Activated CD4-positive, alpha-beta T cell treated with anti-CD3 and anti-CD28 coated beads, Interleukin-2, amount 10 ng/mL, durations not matched to agents 7 days and 5 days (primary cell): ENCODE results near the gene MOV10L1. TPM values are rescaled to one million over a fixed set of nuclear protein-coding genes. Genes with fewer than 3 reads are reported as not detected.

Source experiments
- CTCF ChIA-PET: fragments of 350-600 bp; sonication (Branson Sonifier 250); formaldehyde crosslinking; loops from one replicate; lab custom pipeline; 2021; ENCODE audit warnings: antibody characterized with exemption; lab: Charles Lee
- POLR2A ChIA-PET: fragments of 350-600 bp; sonication (Branson Sonifier 250); formaldehyde crosslinking; loops from one replicate; lab custom pipeline; 2021; ENCODE audit warnings: antibody characterized with exemption; lab: Charles Lee
- DNase-seq: peaks from one replicate; pipeline ENCODE4 v3.0.0-alpha.2; 2020
- H3K27ac Mint-ChIP-seq: one replicate; pipeline ENCODE4 v1.8.0; 2021; ENCODE audit warnings: mild to moderate bottlenecking, moderate library complexity, mixed read lengths
- H3K27me3 Mint-ChIP-seq: one replicate; pipeline ENCODE4 v1.8.0; 2021; ENCODE audit warnings: mixed read lengths
- H3K36me3 Mint-ChIP-seq: one replicate; pipeline ENCODE4 v1.8.0; 2021; ENCODE audit warnings: low read depth, mixed read lengths
- H3K4me1 Mint-ChIP-seq: one replicate; pipeline ENCODE4 v1.8.0; 2021; ENCODE audit warnings: mixed read lengths
- H3K4me3 Mint-ChIP-seq: one replicate; pipeline ENCODE4 v1.8.0; 2021; ENCODE audit warnings: mild to moderate bottlenecking, moderate library complexity, mixed read lengths
- H3K9me3 Mint-ChIP-seq: one replicate; pipeline ENCODE4 v1.8.0; 2021; ENCODE audit warnings: mixed read lengths
- total RNA-seq, 2 experiments: library from RNA; stranded (reverse); gene quantifications; one replicate each; pipeline ENCODE4 v1.2.3, GENCODE V29; 2021

MOV10L1 gene
- total RNA-seq, 2 experiments from 2014 or later = not detected

DNA sequence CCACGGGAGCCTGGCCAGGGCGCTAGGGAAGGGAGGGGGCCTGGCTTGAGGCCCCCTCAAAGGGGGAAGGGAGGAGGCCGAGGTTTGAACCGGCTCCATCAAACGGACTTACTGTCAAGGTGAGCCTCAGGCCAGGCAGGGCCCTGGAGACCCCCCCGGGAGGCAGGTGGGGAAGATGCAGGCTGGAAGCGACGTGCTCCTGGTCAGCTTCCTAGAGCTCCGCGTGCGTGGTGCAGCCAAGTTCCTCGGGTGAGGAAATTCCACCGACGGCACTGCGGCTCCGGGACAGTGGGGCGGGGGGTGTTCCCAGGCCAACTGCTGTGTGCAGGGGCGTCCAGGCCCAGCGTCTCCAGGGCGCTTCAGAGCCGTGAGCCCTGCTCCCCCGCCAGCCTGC lies 88.7 kb downstream of the MOV10L1 start:
- Mint-ChIP-seq H3K36me3 (no peaks in the 10 kb centered on the region), H3K9me3 (no peaks in the 10 kb centered on the region), H3K4me1 (peaks cover 4% of the 10 kb centered on the region), H3K4me3 (no peak overlapping the region), H3K27ac (no peak overlapping the region), H3K27me3 (no peaks in the 10 kb centered on the region)
- ChIA-PET CTCF (no interaction called here), POLR2A (no interaction called here)
- DNase-seq = no peak

DNA sequence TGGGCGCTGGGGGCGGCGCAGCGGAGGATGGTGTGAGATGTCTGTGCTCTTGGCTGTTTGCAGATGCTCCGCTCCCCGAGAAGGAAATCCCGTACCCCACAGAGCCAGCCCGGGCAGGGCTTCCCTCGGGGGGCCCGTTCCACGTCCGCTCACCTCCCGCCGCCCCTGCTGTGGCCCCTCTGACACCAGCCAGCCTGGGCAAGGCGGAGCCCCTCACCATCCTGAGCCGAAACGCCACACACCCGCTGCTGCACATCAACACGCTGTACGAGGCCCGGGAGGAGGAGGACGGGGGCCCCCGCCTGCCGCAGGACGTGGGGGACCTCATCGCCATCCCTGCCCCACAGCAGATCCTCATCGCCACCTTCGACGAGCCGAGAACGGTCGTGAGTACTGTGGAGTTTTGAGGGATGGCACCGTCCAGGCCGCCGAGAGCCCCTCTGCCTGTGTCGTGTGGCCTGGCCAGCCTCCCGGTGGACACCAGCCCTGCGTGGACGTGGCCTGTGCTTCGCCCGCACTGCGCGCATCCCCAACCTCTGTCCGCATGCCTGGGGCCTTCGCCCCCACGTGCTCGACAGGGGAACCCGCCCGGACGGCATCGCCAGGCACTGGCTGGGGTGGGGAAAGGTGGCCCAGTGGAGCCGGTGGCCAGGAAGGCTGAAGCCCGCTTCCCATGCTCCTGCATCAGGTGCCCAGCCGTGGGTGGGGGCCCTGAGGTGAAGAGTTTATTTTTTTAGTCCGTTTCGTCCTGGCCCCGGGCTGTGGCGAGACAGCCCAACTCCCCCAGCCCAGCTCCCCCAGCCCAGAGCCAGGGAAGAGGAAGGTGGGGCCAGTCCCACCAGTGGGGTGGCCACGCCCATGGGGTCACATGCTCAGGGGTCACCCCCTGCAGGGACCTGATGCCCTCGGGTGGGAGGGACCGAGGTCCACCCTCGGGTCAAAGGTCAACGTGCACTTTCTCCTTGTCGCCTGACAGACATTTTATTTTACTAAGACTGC lies 89.4 kb downstream of the MOV10L1 start:
- no peak for DNase-seq
- ChIA-PET POLR2A (no interaction called here), CTCF (interaction anchor here (0.6 kb wide), 1 partner anchor 28 kb away, joined by 3 read pairs; no protein-coding TSS in a partner anchor)
- H3K4me1 Mint-ChIP-seq = peaks cover 4% of the 10 kb centered on the region
- H3K4me3 Mint-ChIP-seq = no peak overlapping the region
- no peaks in the 10 kb centered on the region for H3K36me3 Mint-ChIP-seq
- no peaks in the 10 kb centered on the region for H3K27me3 Mint-ChIP-seq
- H3K27ac Mint-ChIP-seq = no peak overlapping the region
- no peaks in the 10 kb centered on the region for H3K9me3 Mint-ChIP-seq

DNA sequence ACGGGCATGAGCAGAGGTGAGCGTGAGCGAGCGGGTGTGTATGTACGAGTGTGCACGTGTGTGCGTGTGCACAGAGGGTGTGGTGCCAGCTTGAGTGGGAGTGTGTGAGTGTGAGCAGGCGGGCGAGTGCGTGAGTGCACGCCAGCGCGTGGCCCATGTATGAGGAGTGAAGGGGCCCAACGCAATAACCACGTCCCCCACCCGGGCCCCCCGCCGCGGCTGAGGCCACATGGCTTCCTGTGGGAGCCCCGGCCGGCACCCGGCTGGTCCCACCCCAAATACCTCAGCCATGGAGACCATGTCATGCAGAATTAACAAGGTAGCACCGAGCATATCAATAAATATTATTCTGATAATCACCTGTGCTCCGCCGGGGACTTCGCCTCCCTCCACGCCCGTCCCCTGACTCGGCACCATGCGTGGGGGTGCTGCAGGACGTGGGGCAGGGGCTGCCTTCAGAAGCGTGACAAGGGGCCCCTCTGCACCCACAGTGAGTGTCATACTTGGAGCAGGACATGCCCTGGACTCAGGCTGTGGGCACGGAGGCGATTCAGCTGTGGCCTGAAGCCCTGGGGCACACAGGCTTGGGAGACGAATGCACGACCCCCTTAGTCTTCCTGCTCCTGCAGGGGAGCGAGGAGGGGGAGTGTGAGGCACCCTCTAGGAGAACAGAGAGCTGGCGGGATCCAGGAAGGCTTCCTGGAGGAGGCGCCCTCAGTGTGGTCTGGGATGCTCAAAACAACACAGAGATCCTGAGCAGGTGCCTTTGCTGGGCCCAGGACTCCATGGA lies 90.3 kb downstream of the MOV10L1 start:
- CTCF ChIA-PET = no interaction called here

DNA sequence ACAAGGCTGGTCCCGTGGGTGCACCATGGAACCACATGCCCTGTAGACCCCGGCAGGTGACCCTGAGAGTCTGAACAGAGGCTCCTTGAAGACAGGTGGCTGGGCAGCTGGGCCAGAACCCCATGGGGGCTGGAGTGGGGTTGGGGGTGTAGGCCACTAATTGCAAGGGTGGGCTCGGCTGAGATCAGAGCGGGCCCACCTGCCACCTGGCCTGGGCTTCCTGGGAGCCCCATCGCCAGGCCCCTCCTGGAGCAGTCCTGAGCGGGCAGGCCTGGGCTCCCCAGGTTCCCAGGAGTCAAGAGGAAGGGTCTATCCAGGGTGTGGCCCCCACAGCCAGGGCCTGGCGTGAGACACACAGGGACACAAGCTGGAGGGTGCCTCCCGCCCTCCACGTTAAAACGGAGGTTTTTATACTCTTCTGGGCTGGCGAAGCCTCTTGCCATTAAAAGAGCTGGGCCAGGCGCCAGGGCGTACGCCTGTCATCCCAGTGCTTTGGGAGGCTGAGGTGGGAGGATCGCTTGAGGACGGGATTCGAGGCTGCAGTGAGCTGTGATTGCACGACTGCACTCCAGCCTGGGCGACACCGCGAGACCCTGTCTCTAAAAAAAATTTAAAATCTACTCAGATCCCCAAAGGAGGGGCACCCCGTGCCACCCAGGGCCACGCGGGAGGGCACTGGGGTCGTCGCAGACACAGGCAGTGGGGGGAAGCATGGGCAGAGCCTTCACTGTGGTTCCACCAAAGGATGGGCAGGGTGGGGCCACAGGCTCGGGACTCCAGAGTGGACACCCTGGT lies 91.1 kb downstream of the MOV10L1 start:
- no peaks in the 10 kb centered on the region for H3K36me3 Mint-ChIP-seq
- no peaks in the 10 kb centered on the region for H3K9me3 Mint-ChIP-seq
- H3K27ac Mint-ChIP-seq = no peak overlapping the region
- no peaks in the 10 kb centered on the region for H3K27me3 Mint-ChIP-seq
- CTCF ChIA-PET = interaction anchor here (0.6 to 1.6 kb wide), 2 partner anchors 9 to 196 kb away, joined by 3 read pairs; no protein-coding TSS in a partner anchor
- no peak for DNase-seq
- H3K4me3 Mint-ChIP-seq = no peak overlapping the region
- peaks cover 10% of the 10 kb centered on the region for H3K4me1 Mint-ChIP-seq
- POLR2A ChIA-PET = no interaction called here

More for the DNA sequence above, 90.3 kb downstream of the MOV10L1 start:
- Mint-ChIP-seq H3K36me3 (no peaks in the 10 kb centered on the region), H3K9me3 (no peaks in the 10 kb centered on the region), H3K4me3 (no peak overlapping the region), H3K4me1 (peaks cover 8% of the 10 kb centered on the region), H3K27ac (no peak overlapping the region), H3K27me3 (no peaks in the 10 kb centered on the region)
- POLR2A ChIA-PET = no interaction called here
- no peak for DNase-seq

DNA sequence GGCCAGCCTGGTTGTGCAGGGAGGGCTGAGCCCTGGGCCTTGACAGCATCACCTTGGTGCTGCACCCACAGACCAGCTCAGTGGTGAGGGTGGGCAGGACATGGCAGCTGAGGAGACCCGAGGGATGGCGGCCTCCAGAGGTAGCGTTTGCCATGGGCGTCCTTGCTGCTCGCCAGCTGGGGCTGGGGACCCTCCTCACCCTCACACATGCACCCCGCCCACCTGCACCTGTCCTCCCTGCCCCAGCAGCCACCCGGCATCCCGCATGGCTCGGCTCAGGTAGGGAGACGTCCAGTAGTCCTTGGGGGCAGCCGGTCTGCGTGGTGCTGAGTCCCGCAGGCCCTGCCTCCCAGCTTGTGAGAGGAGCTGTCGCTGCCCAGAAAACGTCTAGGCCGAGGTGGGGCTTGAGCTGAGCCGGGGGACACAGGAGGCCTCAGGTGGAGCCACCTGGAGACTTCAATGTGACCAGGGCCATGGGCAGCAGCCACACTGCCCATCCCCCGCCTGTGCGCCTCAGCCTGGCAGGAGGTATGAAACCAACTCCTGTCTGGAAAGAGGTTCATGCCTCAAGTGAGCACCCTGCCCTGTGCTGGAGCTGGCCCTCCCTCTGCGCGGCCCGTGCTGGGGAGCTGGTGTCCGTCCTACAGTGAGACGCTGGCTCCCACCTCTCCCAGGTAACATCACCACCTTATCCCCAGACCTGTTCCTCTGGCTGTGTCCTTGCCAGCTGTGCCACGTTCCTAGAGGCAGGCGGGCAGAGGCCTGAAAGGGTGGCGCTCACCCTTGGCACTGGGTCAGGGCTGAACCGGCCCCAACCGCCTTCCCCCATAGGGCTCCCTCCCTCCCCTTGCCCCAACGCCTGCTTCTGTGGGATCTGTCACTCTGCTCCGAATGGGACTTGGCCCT lies 92.6 kb downstream of the MOV10L1 start:
- Mint-ChIP-seq H3K4me1 (peaks cover 15% of the 10 kb centered on the region), H3K9me3 (no peaks in the 10 kb centered on the region), H3K27me3 (no peaks in the 10 kb centered on the region), H3K36me3 (peaks cover 4% of the 10 kb centered on the region), H3K4me3 (no peak overlapping the region), H3K27ac (no peak overlapping the region)
- ChIA-PET POLR2A (no interaction called here), CTCF (interaction anchor here (0.6 to 1.6 kb wide), 2 partner anchors 8 to 10 kb away, joined by 3 read pairs; no protein-coding TSS in a partner anchor)
- no peak for DNase-seq

DNA sequence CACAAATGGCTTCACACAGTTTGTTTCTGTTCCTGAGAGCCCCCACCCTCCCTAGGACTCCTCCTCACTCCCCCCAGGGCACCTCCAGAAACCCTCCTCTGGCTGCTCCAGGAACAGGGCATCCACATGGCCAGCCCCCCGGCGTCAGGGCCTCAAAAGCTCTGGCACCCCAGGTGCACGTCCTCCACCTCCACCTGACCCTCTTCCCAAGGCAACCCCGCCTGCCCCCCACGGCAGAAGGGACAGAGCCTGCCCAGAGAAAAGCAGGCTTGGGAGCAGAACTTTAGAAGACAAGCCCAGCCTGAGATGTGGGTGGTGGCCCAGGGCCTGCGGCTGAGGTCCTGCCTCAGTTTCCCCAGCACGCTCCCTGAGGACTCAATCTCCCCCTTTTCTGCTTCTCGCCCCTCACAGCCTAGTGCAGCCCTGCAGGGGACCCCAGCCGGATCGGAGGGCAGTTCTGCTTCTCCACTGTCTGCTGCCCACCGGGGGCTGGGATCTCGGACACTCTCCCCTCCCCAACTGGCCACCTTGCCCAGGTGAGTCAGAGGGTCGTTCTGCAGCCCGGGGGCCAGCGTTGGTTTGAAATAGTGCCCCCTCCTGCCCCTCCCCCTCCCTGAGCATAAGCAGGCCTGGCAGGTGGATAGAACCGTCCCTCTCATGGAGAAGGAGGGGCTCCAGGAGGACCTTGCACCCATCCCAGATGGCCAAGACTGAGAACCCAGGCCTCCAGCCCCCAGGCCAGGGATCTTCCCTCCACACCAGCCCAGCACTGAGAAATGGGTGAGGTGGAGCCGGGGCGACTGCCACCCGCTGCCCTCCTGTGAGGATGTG lies 93.5 kb downstream of the MOV10L1 start:
- ChIA-PET CTCF (no interaction called here), POLR2A (no interaction called here)
- Mint-ChIP-seq H3K4me3 (peak overlapping the region; percentile 27), H3K9me3 (no peaks in the 10 kb centered on the region), H3K27ac (no peak overlapping the region), H3K4me1 (peaks cover 21% of the 10 kb centered on the region), H3K36me3 (peaks cover 5% of the 10 kb centered on the region), H3K27me3 (no peaks in the 10 kb centered on the region)
- no peak for DNase-seq

DNA sequence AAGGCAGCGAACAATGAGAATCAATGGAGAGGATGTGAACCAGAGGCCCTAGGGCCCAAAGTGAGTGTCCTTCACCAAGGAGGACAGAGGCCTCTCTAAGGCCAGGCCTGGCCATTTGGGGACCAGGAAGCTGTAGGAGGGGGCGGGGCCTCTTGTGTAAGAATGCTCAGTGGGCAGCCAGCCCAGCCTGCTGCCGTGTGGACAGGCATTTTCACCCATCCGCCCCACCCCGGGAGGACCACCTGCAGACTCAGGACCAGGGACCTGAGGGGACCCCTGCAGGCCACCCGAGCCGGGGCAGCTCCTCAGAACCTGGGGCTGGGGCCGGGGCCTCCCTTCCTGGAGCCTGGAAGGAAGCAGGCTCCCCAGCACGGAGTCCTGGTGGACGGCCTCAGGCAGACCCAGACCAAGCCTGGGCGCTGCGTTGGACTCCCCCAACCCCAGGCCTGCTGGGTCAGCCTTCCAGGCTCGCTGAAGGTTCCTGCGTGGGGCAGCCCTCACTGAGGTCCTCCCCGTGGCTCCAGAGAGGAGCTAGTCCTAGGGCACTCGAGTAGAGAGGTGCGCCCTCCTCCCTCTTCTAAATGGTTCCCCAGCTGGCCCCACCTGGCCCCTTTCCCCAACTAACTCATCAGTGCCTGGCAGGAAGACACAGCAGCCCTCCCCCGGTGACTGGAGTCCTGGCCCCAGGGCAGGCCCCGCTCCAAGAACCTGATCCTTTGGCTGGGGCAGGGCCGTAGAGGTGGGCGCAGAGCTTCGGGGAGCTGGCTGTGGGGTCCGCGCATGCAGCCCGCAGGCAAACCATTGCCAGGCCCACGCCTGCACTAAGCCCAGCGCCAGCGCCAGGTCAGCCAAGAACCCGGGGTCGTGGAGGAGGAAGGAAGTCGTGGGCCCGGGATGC lies 94.4 kb downstream of the MOV10L1 start:
- CTCF ChIA-PET = interaction anchor here (0.7 kb wide), 1 partner anchor 10 kb away, joined by 3 read pairs; no protein-coding TSS in a partner anchor
- DNase-seq = no peak
- Mint-ChIP-seq H3K9me3 (no peaks in the 10 kb centered on the region), H3K27me3 (no peaks in the 10 kb centered on the region), H3K4me3 (peak overlapping the region; percentile 64), H3K4me1 (peaks cover 30% of the 10 kb centered on the region), H3K27ac (peak overlapping the region; percentile 50), H3K36me3 (peaks cover 5% of the 10 kb centered on the region)
- POLR2A ChIA-PET = no interaction called here

DNA sequence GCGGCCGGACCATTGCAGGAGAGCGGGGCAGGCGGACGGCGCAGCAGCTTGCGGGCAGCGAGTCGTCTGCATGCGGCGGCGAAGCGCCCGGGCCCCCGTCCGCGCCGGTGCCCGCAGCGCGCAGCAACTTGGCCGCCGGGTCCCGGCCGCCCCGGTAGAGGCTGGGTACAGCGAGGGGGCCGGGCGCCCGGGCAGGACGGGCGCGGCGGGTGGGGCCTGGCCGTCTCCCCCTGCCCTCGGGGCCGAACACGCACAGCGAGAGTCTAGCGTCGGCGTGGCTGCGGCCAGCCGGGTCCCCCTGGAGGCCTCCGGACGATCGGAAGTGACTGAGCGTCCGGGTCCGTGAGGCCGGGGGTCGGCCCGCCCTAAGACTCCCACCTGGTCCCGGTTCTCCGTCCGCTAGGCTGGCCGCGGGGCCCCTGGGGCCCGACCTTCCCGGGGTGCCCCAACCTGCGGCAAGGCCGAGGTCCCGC lies 95.1 kb downstream of the MOV10L1 start:
- peak overlapping the region; percentile 77 for H3K4me3 Mint-ChIP-seq
- POLR2A ChIA-PET = no interaction called here
- H3K27ac Mint-ChIP-seq = no peak overlapping the region
- H3K4me1 Mint-ChIP-seq = peaks cover 32% of the 10 kb centered on the region
- no peaks in the 10 kb centered on the region for H3K9me3 Mint-ChIP-seq
- DNase-seq = no peak
- CTCF ChIA-PET = no interaction called here
- H3K36me3 Mint-ChIP-seq = peaks cover 11% of the 10 kb centered on the region
- no peaks in the 10 kb centered on the region for H3K27me3 Mint-ChIP-seq

DNA sequence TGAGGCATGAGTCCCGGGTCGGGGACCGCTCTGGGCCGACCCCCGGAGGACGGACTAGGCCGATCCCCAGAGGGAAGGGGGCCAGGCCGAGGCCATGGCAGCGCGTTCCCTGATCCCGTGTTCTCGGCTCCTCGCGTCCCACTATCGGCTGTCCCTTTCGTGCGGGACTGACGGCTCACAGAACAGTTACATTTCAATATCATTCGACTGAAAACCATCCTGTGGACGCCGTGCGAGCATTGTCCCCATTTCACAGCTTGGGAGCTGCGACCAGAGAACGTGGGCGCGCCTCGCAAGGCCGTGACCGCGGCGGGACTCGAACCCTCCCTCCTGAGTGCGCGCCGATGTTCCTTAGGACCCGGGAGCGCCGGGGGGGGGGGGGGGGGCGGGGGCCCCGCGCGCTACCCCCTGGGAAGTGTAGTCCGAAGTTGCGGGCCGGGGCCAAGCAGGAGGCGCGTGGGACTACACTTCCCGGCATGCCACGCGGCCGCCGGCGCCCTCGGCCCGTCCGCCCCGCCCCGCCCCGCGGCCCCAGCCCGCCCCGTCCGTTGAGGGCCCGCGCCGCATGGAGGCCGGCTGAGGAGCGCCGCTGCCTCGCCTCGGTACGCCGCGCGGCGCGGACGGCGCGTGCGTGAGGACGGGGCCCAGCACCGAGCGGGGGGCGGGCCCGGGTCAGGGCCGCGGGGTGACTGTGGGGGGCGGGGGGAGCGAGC lies 95.7 kb downstream of the MOV10L1 start, which contains the start of gene TRABD:
TSS of gene TRABD (plus strand) at position 539 of the 713 bp plus-strand sequence. CDS start 7,148 bp downstream, outside the sequence.
- ChIA-PET CTCF (no interaction called here), POLR2A (no interaction called here)
- H3K4me1 Mint-ChIP-seq = peaks cover 33% of the 10 kb centered on the region
- H3K36me3 Mint-ChIP-seq = peaks cover 11% of the 10 kb centered on the region
- peak within 1 kb of the TSS; percentile 87 for H3K27ac Mint-ChIP-seq
- H3K9me3 Mint-ChIP-seq = no peaks in the 10 kb centered on the region
- no peaks in the 10 kb centered on the region for H3K27me3 Mint-ChIP-seq
- peak within 1 kb of the TSS; percentile 87 for H3K4me3 Mint-ChIP-seq
- DNase-seq = peak; percentile 89
